HG03469 (cell line): ENCODE data around the gene PIEZO2.
"Not testable (repeated sequence)": the region's sequence is repeated elsewhere in the genome, so short reads cannot be mapped to it uniquely, and the experiment has no call there.

Experiments
- ATAC-seq: cut with Tn5 transposase; IDR thresholded peaks from one replicate; pipeline ENCODE4 v1.9.1; 2021; ENCODE audit warnings: mild to moderate bottlenecking, moderate library complexity, moderate number of reproducible peaks; ENCODE audit not compliant: unreplicated experiment

The PIEZO2 gene

GRCh38 chr18:10660179-10660884 lies 489.0 kb downstream of the PIEZO2 start:
- no peak for ATAC-seq

DNA sequence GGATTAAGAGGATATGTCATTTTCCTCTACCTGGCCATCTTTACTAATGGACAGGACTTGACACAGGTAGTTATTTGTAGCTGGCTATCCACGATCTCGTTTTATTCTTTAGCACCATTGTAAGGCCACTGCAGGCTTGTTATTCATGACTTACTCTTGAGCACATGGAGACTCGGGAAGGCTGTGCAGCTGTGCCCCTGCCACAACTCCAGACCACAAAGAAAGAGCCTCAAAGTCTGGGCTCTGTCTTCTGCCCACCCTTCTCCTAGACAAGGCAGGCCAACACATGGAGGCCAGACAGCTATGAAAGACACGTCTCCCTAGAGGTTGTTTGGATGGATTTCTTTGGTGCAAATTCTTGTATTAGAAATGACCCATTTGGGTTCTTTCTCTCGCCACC lies 489.8 kb downstream of the PIEZO2 start:
- ATAC-seq: no peak

GRCh38 chr18:10659000-10659399 lies 490.4 kb downstream of the PIEZO2 start:
- no peak for ATAC-seq

DNA sequence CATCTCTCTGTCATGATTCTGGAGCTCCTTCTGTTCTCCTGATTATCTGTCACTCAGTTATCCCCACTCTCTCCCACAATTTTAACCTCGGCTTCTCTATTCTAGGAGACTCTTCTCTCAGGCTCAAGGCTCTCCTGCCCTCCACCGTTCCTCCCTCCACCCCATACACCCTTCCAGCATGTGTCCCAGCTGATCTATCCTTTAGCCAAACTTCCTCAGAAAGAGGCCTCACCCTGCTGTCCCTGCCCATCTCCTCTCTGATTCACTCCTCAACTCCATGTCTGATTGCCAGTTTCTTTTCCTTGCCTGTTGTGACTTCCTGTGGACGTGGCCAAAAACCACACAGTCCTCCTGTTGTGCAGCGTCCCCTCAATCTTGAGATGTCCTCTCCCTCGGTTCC lies 505.4 kb downstream of the PIEZO2 start:
- ATAC-seq: not testable (repeated sequence)

- ATAC-seq: not testable (repeated sequence)
Measured at GRCh38 chr18:10642915-10643524, 506.3 kb downstream of the PIEZO2 start.

DNA sequence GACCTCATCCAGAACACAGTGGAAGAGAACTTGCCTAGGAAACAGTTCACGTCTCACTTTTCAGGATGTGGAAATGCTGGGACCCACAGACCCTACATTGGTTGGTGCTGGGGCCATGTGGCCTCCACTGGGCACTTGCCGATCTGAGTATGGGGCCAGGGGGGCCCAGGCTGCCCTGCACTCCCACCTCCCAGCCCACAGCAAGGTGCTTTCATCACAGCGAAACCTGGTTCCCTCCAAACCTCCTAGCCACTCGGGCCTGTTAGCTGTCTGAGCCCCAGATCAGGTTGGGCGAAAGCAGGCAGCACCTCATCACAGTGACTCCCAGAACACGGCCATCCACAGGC lies 510.9 kb downstream of the PIEZO2 start:
- ATAC-seq: not testable (repeated sequence)

DNA sequence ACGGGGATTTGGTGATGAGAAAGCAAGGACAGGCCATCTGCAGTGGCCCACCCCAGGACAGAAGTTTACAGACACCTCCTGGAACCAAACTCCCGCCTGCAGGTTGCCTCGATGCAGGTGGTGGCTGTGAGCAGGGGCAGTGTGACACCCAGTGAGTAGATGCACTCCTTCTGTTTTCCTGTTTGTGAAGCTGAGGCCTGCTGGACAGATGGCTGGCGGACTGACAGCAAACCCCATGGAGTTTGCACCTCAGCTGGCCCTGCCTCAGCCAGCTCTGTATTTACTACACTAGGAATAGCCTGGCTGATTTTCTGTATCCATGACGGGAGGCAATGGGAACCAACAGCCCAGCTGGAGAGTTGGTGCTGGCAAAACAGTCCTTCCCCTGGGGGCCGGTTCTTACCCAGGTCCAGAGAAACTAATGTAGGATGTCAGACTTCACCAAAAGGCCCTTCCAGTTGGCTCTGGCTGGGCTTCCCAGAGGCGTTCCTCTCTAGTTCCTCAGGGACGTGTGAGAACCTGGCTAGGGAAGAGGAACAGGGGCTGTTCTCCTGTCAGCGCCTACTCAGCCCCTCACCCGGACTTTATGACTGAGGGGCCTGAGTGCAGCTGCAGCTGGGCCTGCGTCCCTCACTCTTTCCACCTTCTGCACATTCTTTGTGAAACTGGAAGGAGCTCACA lies 511.4 kb downstream of the PIEZO2 start:
- not testable (repeated sequence) for ATAC-seq

GRCh38 chr18:10629076-10629475 lies 520.3 kb downstream of the PIEZO2 start:
- peak; percentile 100 for ATAC-seq

GRCh38 chr18:10626606-10627213 lies 522.7 kb downstream of the PIEZO2 start:
- not testable (repeated sequence) for ATAC-seq

DNA sequence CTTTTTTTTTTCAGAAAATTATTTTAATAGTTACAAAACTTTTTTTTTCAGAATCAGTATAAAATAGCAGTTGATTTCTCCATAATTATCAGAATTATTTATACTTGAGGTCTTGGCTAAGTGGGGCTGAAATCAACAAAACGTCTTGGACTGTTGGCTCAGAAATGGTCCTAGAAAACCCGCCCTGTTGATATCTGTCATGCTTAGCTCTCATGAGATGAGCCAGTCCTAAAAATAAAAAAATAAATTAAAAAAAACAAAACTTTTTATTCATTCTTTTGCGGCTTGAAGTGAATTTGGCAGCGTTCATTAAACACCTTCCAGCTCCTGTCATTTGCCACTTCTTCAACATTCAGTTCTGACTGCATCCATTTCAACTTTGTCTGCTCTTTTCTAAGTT lies 525.8 kb downstream of the PIEZO2 start:
- ATAC-seq: not testable (repeated sequence)

GRCh38 chr18:10622982-10623381 lies 526.4 kb downstream of the PIEZO2 start:
- not testable (repeated sequence) for ATAC-seq

GRCh38 chr18:10620670-10621329 lies 528.6 kb downstream of the PIEZO2 start:
- not testable (repeated sequence) for ATAC-seq
